ENCODE results near the gene TBX3.

DNA sequence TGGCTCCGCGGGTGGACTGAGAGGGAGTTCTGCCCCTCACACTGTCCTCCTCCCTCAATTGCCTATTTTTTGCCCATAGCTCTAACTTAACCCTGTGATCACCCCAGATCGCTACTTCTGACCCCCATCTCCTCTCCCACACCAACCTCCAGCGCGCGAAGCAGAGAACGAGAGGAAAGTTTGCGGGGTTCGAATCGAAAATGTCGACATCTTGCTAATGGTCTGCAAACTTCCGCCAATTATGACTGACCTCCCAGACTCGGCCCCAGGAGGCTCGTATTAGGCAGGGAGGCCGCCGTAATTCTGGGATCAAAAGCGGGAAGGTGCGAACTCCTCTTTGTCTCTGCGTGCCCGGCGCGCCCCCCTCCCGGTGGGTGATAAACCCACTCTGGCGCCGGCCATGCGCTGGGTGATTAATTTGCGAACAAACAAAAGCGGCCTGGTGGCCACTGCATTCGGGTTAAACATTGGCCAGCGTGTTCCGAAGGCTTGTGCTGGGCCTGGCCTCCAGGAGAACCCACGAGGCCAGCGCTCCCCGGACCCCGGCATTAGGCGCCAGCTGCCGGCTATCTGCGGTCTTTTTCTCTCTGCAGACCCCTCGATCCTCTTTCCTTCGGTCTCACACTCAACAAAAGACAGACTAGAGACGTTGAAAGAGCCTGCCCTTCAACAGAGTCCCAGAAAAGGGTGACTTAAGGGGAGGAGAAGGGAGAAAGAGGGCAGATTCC lies 3.0 kb upstream of the TBX3 start:
- no peak for TF ChIP-seq CSDC2 (CRISPR knock-in tag; IDR thresholded peaks at IDR 0.05)
- TF ChIP-seq TOX (CRISPR knock-in tag; IDR thresholded peaks at IDR 0.05; ENCODE audit: borderline replicate concordance) = no peak
- TF ChIP-seq, protein P1, sequence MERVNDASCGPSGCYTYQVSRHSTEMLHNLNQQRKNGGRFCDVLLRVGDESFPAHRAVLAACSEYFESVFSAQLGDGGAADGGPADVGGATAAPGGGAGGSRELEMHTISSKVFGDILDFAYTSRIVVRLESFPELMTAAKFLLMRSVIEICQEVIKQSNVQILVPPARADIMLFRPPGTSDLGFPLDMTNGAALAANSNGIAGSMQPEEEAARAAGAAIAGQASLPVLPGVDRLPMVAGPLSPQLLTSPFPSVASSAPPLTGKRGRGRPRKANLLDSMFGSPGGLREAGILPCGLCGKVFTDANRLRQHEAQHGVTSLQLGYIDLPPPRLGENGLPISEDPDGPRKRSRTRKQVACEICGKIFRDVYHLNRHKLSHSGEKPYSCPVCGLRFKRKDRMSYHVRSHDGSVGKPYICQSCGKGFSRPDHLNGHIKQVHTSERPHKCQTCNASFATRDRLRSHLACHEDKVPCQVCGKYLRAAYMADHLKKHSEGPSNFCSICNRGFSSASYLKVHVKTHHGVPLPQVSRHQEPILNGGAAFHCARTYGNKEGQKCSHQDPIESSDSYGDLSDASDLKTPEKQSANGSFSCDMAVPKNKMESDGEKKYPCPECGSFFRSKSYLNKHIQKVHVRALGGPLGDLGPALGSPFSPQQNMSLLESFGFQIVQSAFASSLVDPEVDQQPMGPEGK (CRISPR knock-in tag; IDR thresholded peaks at IDR 0.05; ENCODE audit: borderline replicate concordance) = no peak
